ENCODE data around the gene DLG2. TPM values are rescaled to one million over a fixed set of nuclear protein-coding genes. Genes with fewer than 3 reads are reported as not detected.

The DLG2 gene
- total and polyA plus RNA-seq, 9 donors: 2.5 to 20.7 (median 12.0) TPM

DNA sequence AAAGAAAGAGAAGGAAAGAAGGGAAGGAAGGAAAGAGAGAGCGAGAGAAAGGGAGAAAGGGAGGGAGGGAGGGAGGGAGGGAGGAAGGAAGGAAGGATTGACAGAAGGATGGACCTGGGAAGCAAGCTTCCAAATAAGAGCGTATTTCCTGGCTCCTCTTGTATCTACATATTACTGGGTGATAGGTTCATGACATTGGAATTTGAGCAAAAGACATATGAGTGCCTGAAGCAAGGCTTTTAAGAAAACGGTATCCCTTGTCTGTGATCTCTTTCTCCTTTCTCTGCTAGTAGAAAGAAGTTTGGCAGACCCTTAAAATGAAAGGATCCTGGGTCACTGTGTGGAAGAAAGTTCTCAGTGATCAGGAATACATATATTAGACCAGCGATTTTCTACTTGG lies 1408.8 kb downstream of the DLG2 start:
- Histone ChIP-seq H3K27me3 (no peaks in the 10 kb centered on the region), H3K4me3 (no peak overlapping the region), H3K4me1 (ENCODE audit: insufficient read depth) (no peaks in the 10 kb centered on the region), H3K36me3 (no peaks in the 10 kb centered on the region), H3K9me3 (no peaks in the 10 kb centered on the region), H3K27ac (no peak overlapping the region)
- intact Hi-C loops (cut with DNase I): no loop called here
- TF ChIP-seq POLR2A (IDR thresholded peaks at IDR 0.05): no peak
- TF ChIP-seq, protein P1, sequence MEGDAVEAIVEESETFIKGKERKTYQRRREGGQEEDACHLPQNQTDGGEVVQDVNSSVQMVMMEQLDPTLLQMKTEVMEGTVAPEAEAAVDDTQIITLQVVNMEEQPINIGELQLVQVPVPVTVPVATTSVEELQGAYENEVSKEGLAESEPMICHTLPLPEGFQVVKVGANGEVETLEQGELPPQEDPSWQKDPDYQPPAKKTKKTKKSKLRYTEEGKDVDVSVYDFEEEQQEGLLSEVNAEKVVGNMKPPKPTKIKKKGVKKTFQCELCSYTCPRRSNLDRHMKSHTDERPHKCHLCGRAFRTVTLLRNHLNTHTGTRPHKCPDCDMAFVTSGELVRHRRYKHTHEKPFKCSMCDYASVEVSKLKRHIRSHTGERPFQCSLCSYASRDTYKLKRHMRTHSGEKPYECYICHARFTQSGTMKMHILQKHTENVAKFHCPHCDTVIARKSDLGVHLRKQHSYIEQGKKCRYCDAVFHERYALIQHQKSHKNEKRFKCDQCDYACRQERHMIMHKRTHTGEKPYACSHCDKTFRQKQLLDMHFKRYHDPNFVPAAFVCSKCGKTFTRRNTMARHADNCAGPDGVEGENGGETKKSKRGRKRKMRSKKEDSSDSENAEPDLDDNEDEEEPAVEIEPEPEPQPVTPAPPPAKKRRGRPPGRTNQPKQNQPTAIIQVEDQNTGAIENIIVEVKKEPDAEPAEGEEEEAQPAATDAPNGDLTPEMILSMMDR (IDR thresholded peaks at IDR 0.05): no peak
- TF ChIP-seq EP300 (IDR thresholded peaks at IDR 0.05): no peak
- no peak for DNase-seq
- 60 to 75% (median 66%) methylated on average over 4 of the region's 4 CpGs for WGBS, 3 donors

DNA sequence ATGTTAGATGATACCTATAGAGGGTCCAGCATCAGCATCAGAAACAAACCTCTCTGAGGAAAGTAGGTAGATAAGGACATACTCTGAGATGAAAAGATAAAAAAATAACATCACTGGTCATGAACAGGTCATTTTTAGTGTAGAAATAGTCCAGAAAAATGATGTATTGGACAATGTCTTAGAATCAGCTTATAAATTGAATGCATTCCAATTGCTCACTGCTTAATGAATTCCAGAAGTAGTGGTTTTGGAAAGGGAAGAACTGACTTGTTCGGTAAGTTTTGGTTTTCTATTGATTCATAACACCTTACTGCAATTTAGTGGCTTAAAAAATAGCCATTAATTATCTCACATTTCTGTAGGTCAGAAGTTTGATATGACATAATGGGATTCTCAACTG lies 1411.5 kb downstream of the DLG2 start:
- no peak for TF ChIP-seq EP300 (IDR thresholded peaks at IDR 0.05)
- TF ChIP-seq, protein P1 (IDR thresholded peaks at IDR 0.05): no peak
- no peak for TF ChIP-seq POLR2A (IDR thresholded peaks at IDR 0.05)

DNA sequence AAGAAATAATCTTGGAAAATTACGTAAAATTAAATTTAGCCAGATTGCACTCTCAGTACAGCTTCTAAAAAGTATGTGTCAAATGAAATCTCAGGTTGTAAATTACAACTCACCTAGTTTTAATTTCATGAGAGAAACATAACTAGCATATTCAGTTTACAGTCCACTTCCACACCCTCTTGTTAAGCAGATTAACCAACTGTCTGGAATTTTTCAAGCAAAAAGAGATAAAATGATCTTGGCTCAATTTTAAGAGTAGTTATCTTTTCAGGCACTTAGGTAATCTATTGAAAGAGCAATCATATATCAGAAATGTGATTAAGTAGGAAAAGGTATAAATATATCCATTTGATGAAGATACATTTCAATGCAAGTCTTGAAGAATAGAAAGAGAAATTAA lies 1412.6 kb downstream of the DLG2 start:
- DNase-seq: no peak
- Histone ChIP-seq H3K27me3 (no peaks in the 10 kb centered on the region), H3K9me3 (no peaks in the 10 kb centered on the region), H3K4me3 (no peak overlapping the region), H3K27ac (no peak overlapping the region), H3K36me3 (no peaks in the 10 kb centered on the region), H3K4me1 (ENCODE audit: insufficient read depth) (no peaks in the 10 kb centered on the region)
- intact Hi-C loops (cut with DNase I): no loop called here
- 88 to 99% (median 98%) methylated on average over 1 of the region's 1 CpG for WGBS, 3 donors
- no peak for TF ChIP-seq EP300 (IDR thresholded peaks at IDR 0.05)
- TF ChIP-seq POLR2A (IDR thresholded peaks at IDR 0.05): no peak
- TF ChIP-seq, protein P1 (IDR thresholded peaks at IDR 0.05): no peak

More for the DNA sequence above, 1411.5 kb downstream of the DLG2 start:
- intact Hi-C loops (cut with DNase I): no loop called here
- Histone ChIP-seq H3K27me3 (no peaks in the 10 kb centered on the region), H3K27ac (no peak overlapping the region), H3K4me3 (no peak overlapping the region), H3K36me3 (no peaks in the 10 kb centered on the region), H3K4me1 (ENCODE audit: insufficient read depth) (no peaks in the 10 kb centered on the region), H3K9me3 (no peaks in the 10 kb centered on the region)
- DNase-seq: no peak
- WGBS, 3 donors: 38 to 51% (median 46%) methylated on average over 1 of the region's 1 CpG

DNA sequence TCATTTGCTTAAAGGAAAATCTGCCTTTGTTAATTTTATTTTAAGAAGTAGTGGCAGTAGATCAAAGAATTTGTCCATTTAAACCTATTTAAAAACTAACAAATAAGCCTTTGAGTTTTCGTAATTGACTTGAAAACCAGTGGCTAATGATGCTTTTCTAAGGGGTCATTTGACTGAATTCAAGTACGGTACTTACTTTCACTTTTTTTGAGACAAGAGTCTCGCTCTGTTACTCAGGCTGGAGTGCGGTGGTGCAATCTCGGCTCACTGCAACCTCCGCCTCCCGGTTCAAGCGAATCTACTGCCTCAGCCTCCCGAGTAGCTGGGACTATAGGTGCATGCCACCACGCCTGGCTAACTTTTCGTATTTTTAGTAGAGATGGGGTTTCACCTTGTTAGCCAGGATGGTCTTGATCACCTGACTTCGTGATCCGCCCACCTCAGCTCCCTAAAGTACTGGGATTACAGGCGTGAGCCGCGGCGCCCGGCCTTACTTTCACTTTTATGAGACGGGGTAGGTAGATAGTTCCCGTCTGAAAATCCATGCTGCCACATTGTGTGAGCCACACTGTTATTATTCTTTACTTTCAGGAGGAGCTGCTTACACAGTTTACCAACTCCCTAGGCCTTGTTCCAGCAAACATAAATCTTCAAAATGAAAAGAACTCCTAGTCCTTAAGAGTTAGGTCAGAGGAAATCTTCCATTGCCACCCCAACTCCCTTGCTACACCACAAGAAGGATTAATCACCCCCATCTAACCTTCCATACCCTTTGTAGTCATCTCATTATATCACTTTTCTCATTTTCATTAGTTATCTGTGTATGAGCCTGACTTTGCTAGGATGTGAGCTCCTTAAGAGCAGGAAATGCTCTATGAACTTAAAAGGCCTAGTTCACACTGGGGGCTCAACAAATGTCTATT lies 1414.4 kb downstream of the DLG2 start:
- no peaks in the 10 kb centered on the region for H3K36me3 ChIP-seq
- H3K27me3 ChIP-seq: no peaks in the 10 kb centered on the region
- no peak overlapping the region for H3K4me3 ChIP-seq
- no peak for TF ChIP-seq POLR2A (IDR thresholded peaks at IDR 0.05)
- TF ChIP-seq, protein P1 (IDR thresholded peaks at IDR 0.05): no peak
- no peak for TF ChIP-seq EP300 (IDR thresholded peaks at IDR 0.05)
- H3K27ac ChIP-seq: no peak overlapping the region
- 95% methylated on average over 20 of the region's 20 CpGs for WGBS, 3 donors
- H3K9me3 ChIP-seq: no peaks in the 10 kb centered on the region
- intact Hi-C loops (cut with DNase I): no loop called here
- no peaks in the 10 kb centered on the region for H3K4me1 ChIP-seq (ENCODE audit: insufficient read depth)
- no peak for DNase-seq

Measured in ovary (tissue), 9 donors.